GM21737 (cell line): Measurements from ENCODE around the gene CEP63.

ENCODE experiments used
- ATAC-seq: cut with Tn5 transposase; IDR thresholded peaks from one replicate; pipeline ENCODE4 v1.9.1; 2021; ENCODE audit warnings: mild to moderate bottlenecking, moderate library complexity; ENCODE audit not compliant: unreplicated experiment

The CEP63 gene

DNA sequence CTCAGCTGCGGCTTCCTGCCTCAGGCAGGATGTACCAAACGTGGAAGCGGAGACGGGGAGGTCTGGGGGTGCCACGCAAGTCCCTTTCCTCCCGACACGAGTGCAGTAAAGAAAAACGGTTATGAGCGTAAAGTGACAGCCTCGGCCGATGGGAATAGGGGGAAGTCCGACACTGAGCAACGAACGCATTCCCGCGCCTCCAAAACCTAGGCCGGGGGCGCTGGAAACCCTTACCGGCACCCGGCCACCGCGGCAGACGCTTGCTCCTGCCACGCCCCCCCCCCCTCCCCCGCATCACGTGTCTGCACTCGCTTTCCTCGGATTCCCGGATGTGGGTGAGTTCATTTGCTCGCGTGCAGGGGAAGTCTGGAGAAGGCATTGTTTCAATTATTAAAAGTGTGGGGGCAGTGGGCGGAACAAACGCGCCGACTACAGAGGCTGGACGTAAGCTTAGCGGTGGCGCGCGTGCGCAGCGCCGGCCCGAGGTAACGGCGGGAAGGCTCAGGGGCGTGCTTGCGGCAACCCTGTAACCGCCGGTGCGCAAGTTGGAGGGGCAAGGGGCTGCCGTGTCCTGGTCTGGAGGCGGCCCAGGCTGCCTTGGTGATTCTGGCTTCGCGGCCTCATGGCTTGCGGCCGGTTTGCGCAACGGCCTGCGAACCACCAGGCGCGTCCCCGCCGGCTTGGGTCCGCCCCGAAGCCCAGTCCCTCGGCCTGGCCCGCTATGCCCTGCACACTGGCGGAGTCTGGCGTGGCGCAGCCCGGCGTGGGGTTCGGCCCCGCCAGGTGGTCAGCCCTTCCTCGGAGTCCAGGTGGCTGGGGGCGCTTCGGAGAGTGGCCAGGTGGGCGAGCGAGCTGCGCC, at the start of gene CEP63, which contains the start of gene ANAPC13:
Gene CEP63 (plus strand): TSS at position 340 of the 859 bp plus-strand sequence. CDS start 9,264 bp downstream, outside the sequence.
Gene ANAPC13 (minus strand): TSS at position 268 of the 859 bp plus-strand sequence. CDS start 3,081 bp downstream, outside the sequence.
- peak; percentile 77 for ATAC-seq

DNA sequence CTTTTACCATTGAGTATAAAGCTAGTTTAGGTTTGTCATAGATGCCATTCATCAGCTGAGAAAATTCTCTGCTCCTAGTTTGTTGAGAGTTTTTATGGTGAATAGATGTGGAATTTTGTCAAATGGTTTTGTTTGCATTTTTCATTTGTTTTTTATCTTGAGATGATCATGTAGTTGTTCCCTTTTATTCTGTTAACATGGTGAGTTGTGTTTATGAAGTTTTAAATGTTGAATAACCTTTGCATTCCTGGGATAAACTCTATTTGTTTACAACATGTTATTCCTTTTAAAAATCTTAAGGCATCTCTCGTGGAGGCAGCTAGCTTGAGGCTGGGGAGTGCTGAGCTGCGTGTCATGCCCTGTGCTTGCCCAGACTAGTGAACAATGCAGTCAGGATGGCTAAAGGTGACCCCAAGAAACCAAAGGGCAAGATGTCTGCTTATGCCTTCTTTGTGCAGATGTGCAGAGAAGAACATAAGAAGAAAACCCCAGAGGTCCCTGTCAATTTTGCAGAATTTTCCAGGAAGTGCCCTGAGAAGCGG, 48.6 kb upstream of the CEP63 start:
- no peak for ATAC-seq

DNA sequence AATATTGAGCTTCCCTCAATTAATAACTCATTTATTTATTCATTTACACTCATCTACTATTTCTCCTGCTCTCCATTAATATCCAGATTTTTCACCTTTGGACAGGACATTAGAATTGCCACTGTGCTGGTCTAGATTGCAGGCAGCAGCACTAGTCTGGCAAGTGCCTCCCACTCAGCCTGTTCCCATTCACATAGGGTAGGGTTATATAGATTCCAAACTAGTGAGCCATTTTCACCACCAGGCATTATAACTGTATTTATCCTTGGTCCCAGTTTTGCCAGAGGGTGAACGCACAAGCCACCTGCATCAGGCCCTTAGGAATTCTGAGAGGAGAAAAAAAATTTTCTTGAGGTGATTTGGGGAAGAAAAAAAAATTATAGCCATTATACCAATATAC, 44.5 kb upstream of the CEP63 start:
- ATAC-seq, result no peak

DNA sequence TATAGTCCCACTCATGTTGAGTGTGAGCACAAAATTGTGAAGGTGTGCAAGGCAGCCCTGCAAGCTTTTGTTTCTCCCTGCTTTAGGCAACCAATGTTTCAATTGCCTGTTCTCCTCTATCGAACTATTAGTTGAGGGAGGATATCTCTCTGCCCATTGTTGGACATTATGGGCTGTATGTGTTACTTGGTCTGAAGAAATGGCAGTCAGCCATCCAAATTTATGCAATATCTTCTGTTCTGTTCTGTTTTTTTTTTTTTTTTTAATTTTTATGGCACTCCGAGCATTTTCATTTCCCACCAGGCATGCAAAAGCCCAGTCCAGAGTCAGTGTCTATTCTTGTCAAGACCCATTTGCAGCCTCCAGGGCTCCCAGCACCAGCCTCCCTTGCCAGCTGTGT, 44.0 kb upstream of the CEP63 start:
- ATAC-seq, result no peak

DNA sequence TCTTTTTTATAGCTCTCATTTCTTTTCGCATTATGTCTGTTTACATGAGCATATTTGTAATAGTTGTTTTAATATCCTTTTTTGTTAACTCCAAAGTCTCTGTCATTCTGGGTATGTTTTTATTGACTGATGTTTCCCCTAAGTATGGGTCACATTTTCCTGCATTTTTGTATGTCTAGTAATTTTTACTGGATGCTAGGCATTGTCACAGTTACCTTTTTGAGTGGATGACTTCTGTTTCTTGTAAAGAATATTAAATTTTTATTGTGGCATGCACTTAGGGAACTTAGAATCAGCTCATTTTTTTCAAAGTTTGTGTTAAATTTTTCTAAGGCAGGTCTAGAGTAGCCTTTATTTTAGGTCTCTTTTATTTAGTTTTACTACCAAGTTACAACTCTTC, 40.8 kb upstream of the CEP63 start:
- no peak for ATAC-seq

DNA sequence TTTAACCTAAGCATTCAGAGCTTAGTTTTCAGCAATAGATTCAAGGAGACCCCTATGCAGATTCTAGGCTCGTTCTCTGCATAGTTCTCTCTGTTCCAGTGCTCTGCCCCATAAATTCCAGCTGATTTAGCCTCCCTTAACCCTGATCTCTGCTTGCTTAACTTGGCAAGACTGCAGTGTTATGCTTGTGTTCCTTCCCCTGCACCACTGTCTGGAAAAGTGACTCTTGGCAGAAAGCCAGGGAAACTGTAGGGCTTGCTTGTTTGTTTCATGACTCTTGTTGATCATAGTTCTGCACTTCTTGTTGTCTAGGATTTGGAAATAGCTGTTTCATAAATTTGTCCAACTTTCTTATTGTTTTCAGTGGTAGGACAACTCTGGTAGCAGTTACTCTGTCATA, 40.2 kb upstream of the CEP63 start:
- ATAC-seq, result no peak

DNA sequence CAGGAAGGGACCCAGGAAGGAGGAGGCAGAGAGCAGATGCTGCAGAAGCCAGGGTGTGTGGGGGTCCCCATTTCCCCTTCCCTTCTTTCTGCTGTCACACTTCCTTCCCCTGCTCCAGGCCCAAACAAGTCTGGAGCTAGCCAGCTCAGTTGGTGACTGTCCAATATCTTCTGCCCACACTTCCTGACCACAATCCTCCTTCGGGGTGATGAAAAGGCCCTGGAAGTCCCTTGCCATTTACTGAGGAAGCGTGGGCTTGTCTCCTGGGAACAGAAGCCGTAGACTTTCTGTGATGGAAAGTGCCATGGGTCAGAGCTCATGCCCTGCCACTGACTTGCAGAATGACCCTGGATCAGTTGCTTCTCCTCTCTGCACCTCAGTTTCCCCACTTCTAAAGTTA, 39.1 kb upstream of the CEP63 start:
- ATAC-seq, result no peak

DNA sequence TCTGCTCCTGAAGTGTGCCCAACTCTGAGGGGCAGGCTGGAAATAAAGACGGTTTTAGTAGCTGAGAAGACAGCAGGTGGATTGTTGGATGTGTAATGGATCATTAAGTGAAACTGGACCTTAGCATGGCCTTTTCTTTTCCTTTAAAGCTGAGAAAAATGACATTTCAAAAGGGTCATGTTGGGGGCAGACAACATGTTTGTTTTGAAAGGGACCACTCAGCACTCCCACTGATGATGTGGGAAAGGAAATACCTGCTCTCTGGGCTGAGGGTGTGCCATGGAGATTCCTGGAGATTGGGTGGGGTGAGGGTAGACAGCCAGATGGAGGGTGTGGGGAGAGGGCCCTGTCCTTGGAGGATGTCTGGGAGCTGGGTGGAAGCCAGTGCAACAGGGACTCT, 38.5 kb upstream of the CEP63 start:
- no peak for ATAC-seq

DNA sequence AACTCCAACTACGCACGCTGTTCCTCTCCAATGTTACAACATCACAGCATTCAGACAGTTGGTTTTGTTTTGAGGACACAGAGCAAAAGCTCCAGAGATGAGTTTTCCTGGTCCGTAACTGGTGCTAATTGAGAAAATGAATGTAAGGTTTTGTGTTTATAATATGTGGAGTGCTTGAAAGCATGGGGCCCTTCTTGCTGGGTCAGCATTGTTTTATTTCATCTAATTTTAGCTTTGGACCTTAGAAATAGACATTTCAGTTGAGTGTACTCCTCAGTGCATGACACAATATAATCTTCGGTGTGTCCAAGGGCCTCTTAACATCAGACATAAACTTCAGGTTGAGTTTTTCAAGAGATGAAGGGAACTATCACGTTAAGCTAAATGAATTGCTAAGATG, 37.2 kb upstream of the CEP63 start:
- no peak for ATAC-seq

DNA sequence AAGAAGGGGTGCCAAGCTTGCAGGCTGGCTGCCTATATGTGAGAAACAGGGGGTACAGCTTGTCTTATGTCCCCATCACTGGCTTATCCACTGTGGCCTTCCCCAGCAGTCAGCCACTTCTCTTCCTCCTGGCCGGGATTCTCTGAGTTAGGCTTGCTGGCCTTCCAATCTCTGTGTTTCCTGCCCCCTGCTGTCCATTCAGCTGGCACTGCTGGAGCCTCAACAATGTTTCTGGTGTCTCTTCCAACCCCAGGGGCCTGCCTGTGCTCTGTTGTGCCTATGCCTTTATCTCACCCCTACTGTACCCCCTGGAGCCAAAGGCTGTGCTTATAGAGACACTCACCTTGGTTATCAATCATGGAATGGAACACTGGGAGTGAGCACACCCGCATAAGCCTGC, 36.6 kb upstream of the CEP63 start:
- no peak for ATAC-seq

DNA sequence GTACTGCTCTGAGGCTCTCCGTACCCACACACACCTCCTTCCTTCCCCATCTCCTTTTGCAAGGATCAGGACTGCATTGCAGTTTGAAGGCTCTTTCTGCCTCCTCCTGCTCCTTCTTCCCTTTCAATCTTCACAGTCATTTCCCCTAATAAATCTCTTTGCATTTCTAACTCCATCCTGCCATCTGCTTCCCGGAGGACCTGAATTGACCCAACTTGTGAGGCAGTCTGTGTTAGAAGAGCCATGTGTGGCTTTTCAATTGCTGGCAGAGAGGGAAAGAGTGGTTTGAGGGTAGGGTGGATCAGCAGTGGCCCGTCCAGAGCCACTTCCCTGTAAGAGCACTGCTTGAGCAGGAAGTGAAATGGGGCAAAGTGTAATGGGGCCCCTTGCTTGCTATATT, 35.9 kb upstream of the CEP63 start:
- ATAC-seq, result no peak

DNA sequence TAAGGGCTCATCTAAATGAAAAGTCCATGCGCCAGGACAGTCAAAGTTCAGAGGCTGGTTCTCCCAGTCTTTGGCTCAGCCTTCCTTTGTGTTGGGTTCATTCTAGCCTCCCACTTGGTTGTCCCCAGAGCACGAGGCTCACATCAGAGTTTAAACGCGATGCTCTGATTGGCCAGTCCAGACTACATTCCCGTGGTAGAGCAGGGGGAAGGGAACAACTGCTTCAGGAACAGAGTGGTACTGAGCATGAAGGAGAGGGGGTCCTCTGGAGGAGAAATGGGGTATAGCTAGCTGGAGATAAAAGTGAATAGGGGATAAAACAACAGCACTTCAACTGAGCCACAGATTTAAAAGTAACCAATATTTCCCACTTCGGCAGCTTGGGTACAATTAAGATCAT, 32.2 kb upstream of the CEP63 start:
- ATAC-seq, result no peak

DNA sequence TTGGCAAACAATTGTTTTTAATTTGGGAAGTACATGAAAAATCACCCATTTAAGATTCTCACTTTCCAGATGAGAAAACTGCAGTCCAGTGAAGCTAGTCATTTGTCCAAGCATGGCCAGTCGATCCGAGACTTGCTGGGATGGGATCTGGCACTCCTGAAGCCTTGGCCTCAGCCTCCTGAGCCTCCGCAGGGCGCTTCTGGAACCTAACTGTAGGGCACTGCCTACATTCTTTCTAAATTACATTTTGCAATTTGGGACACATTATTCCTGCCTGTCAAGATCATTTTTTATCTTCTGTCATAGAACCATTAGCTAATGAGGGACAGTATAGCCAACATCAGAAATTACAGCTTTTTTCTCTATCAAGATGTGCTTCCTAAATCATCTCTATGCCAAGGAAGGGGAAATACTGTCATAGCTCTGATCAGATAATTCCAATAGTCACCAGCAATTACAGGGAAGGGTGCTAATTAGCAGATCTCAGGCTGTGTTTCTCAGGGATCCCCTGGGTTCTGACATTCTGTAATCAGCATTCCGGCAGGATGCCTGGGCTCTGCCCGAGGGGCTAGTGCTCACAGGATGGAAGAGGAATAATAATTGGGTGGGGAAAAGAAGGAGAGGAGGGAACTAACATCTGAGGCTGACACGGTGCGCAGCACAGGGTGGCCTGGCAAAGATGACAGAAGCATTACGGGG, 28.3 kb upstream of the CEP63 start:
- ATAC-seq, result no peak

DNA sequence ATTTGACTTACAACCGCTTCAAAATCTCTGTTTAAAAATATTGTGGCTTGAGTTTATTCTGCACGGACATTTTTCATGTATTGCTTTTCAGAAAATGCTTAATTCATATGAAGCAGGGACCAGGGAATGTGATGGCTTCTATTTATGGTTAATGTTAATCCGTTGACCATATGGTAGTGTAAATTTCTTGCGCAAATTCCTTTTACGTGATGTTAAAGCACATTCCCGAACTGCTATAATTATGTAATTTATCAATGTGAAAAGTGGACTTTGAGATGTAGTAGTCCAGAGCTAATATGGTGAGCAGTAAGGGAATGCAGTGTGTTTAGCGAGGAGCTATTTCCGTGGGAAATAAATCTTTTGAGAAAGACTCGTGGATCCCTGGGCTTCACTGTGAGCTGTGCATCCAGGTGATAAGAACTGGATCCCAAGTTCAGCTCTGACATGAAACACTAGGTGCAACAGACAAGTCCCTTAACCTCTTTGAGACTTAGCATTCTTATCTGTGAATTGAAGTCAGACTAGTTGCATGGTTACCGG, 27.4 kb upstream of the CEP63 start:
- ATAC-seq, result no peak

DNA sequence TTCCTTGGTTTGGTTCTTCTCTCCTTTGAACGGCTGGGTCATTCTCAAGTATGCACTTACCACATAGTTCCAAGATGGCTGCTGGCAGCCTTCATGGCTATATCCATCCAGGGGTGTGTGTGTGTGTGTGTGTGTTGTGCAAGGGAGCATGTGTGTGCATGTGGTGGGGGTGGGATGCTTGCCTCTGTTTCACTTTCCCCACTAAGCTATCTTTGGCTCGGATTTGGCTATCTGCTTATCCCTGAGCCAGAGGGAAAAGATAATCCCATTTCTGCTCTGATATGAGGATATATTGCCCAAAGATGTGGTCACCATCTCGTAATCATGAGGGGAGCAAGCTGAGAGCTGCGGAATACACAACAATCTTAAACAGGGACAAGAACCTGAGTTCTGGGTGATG, 26.3 kb upstream of the CEP63 start:
- ATAC-seq, result no peak

DNA sequence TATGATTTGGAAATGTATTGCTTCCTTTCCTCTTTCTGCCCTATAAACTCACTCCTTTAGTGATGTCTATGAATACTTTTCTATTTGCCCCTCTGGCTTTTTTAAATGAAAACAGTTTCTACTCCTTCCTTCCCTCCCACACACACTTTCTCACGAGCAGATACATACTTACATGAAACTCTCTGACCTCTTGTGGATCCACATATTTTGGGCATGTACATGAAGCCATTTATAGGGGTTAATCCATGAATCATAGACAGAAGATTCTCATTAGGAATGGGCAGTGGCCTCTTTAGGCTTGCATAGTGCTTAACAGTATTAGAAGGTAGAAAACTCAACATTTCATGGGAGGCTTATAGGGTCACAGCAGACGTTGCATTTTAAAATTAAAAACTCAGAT, 24.9 kb upstream of the CEP63 start:
- ATAC-seq, result no peak

DNA sequence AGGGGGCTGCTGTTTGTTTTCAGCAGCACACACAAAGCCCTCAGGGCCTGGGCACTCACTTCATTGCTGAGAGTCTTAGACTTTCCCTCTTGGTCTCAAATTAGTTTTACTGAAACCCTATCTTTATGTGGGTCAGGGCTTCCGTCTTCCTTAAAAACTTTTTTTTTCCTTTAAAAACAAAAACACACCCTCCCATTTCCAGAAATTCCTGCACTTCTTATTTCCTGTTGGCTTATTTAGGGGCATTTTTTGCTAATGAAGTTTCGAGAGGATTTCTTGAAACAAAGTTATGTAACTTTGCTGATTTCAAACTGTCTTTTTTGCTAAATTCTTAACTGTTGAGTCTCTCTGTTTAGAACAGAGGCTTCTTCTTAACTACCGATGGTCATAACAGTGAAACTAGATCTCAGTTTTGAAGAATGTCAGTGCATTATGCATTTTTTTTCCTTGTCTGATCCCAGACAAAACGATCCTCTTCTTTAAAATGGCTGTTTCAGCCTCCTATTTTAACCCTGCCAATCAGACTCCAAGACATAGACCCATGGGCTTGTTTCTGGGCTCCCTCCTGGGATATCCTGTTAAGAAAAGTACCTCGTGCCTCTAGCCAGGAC, 23.4 kb upstream of the CEP63 start:
- ATAC-seq, result no peak

DNA sequence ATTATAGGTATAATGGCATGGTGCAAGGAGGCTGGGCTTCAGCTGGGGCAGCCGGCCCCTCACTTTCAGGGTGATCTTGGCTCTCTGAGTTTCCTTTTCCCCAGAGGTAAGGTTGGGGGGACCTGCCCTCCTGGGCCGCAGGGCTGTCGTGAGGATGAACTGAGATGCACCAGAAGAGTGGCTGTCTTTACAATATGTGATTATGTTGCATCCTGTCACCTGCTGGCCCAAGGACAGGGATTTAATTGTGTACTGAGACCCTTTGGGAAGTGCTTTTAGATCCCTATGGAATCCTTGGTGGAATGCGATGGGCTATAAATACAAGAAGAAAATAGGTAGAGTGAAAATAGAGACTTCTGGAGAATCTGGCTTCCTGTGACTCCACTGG, 22.2 kb upstream of the CEP63 start:
- no peak for ATAC-seq

DNA sequence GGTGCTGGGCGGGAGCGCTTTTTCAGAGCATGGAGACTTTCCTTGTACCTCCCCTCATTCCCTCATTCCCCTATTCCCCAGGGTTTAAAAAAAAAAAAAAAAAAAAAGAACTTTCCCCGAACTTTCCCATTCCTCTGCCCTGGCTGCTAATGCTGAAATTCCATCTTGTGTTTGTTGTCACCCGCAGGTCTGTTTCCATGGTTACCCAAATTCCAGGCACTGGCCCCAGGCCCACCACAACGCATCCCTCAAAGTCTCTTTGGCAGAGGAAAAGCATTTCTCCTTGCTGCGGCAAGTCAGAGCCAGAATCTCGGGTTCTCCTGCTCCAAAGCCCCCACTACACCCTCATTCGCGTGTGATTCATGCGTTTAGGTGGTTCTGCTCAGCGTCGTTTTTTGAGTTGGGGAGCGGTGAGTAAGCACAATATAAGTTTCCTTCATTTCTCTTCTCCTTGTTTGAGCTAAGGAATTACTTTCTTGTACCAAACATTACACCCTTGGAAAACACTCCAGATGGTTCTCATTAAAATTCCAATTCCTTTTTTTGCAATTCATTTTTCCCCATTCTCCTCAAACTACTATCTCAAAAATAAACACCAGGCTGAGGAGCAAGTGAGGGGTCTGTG, 21.7 kb upstream of the CEP63 start:
- ATAC-seq, result no peak

DNA sequence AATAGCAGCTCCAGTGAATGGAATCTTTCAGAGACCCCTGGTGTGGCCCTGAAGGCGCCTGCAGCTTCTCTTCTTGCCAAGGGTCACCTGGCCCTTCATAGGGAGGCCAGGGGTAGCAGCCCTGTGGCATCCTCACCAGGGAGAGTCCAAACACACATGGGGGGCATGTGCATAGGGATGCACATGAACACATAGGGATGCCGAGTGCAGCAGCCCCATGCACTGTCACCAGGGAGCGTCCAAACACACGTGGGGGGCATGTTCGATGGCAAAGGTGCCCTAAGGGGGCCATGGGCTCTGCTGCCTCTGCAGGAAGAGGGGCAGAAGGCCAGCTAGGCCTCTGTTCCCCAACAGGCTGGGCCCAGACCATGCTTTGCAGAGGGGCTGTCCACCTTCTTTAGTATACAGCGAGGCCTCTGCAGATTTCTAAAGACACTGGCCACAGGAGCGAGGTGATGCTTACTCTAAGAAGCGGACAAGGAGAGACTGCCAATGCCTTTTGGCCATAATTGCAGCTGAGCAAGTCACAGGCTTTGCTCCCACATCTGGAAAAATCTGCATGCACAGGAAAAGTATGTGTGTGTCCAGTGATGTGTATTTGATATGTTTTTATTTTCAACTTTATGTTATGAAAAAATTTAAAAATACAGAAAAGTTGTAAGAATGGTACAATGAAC, 21.0 kb upstream of the CEP63 start:
- ATAC-seq, result no peak
